GM21717 (cell line): ENCODE measurements around the gene SLC25A29.

Experiments used
- ATAC-seq: cut with Tn5 transposase; IDR thresholded peaks from one replicate; pipeline ENCODE4 v1.9.1; 2021; ENCODE audit warnings: mild to moderate bottlenecking, moderate library complexity; ENCODE audit not compliant: unreplicated experiment

SLC25A29 gene

DNA sequence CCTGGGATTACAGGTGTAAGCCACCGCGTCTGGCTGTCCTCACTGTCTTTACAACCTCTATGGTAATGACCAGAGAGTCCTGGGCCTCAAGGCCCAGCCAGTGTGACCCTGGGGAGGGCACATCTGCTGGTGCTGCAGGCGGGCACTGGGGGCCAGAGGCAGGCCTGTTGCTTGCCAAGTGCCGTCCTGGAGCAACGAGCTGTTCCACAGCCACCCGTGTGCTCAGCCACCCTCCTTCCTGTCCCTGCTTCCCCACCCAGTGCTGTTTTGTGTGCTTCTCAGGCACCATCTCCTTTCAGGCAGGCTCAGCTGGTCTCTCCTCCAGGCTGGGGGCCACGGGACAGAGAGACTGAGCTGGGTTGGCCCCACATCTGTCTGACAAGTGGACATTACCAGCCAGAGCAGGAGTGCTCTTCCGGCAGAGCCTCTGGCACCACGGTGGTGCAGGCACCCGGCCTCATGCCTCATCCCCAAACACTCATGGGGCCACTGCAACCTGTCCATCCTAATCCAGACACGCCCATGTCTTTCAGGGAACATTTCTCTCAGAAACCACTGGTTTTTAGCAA lies 25.9 kb upstream of the SLC25A29 start:
- no peak for ATAC-seq

DNA sequence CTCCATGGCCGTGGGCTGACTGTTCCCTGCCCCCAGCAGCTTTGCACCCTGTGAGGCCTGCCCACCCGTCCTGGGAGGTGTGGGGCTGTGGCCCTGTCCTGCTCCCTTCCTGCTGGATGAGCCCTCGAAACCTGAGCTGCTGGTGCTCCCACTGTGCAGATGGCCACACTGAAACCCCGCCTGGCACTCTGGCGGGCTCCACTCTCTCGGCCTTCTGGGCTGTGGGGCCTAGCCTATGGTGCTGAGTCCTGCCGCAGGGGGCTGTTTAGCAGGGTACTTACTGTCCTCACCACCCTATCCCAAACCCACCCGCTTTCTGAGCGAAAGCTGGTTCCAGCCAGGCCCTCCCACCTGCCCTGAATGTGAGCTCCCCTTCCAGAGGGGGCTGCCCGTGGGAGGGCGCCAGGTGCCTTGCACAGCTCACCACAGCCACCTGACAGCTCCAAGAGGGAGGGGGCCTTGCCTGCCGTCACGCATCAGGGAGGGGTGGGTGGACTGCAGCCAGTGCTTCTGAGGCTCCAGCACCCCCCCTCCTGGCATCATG lies 24.2 kb upstream of the SLC25A29 start:
- ATAC-seq: no peak

DNA sequence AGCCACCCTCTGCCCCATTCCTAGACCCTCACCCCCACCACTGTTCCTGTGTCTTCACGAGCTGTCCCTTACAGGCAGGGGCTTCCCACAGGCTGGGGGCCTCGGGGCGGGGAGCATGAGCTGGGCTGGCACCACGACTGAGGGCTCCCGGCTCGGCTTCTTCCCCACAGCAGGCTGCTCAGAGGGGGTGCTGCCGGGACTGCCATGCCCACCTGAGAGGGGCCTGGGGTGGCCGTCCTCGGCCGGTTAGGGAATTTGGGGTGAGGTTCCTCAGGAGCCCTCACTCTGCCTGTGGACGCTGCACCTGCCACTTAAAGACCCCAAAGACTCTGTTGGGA lies 23.7 kb upstream of the SLC25A29 start:
- ATAC-seq: no peak

DNA sequence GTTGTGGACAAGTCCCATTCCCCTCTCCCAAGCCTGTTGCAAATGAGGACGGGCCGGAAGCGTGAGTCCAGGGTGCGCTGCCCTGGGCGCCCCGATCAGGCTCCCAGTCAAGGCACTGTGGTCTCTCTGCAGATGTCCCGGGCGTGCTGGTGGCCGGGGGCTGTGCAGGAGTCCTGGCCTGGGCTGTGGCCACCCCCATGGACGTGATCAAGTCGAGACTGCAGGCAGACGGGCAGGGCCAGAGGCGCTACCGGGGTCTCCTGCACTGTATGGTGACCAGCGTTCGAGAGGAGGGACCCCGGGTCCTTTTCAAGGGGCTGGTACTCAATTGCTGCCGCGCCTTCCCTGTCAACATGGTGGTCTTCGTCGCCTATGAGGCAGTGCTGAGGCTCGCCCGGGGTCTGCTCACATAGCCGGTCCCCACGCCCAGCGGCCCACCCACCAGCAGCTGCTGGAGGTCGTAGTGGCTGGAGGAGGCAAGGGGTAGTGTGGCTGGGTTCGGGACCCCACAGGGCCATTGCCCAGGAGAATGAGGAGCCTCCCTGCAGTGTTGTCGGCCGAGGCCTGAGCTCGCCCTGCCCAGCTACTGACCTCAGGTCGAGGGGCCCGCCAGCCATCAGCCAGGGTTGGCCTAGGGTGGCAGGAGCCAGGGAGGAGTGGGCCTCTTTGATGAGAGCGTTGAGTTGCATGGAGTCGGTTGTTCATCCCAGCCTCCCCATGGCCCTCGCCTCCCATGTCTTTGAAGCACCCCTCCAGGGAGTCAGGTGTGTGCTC lies 23.2 kb upstream of the SLC25A29 start:
- ATAC-seq: no peak

DNA sequence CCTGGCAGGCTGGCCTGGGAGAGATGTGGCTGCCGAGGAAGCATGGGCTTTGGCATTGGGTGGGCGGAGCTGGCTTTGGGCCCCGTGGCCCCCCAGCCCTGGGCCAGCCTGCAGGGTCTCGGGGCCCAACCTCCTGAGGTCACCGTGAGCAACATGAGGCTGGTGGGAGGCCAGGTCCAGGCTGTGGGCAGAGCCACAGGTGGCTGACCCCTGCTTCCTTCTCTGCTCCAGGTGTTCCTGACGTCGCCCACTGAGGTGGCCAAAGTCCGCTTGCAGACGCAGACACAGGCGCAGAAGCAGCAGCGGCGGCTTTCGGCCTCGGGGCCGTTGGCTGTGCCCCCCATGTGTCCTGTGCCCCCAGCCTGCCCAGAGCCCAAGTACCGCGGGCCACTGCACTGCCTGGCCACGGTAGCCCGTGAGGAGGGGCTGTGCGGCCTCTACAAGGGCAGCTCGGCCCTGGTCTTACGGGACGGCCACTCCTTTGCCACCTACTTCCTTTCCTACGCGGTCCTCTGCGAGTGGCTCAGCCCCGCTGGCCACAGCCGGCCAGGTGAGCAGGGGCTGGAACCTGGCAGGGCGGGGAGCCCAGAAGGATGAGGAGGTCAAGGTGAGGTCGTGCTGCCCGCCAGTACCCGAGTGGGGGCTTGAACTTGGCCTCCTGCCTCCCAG lies 22.4 kb upstream of the SLC25A29 start:
- no peak for ATAC-seq

DNA sequence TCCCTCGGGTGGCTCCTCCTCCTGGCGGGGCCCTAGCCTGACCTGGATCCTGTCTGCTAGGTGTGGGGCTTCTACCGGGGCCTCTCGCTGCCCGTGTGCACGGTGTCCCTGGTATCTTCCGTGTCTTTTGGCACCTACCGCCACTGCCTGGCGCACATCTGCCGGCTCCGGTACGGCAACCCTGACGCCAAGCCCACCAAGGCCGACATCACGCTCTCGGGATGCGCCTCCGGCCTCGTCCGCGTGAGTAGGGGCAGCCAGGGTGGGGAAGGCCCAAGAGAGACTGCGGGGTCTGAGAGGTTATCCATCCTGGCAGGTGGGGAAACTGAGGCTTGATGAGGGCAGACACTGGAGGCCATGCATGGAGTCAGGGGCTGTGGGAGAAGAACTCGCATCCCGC lies 20.9 kb upstream of the SLC25A29 start:
- ATAC-seq: no peak

DNA sequence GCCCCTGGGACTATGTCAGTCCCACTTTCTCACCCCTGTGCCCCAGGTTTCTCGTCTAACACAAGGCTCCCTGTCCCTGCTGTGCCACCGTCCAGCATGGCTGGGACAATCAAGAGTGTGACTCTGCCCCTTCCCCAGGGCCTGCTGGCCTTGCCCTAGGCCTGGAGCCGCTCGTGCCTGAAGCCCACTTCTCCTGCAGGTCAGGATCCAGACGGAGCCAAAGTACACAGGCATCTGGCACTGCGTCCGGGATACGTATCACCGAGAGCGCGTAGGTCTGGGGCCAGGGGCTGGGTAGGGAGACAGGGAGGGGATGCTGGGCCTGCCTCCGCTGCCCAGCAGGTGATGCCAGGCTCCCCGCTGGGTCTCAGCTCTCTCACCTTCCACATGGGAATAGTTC lies 19.7 kb upstream of the SLC25A29 start:
- ATAC-seq: no peak

DNA sequence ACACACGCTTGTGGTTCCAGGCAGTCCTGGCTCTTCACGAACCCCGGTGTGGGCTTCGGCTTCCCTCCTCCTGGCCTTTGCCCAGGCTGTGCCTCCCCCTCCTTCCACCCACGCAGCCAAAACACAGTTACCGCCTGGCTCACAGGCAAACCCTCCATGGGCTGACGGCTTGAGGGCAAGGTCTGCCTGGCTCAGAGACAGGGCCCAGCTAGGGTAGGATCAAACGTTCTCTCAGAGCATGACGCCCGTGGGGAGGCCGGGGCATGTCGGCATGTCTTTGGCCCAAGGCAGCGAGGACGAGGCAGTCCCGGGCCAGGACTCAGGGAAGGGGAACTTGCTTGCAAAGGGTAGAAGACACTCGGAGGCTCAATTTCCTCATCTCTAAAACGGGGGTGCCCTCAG lies 19.0 kb upstream of the SLC25A29 start:
- ATAC-seq: no peak

DNA sequence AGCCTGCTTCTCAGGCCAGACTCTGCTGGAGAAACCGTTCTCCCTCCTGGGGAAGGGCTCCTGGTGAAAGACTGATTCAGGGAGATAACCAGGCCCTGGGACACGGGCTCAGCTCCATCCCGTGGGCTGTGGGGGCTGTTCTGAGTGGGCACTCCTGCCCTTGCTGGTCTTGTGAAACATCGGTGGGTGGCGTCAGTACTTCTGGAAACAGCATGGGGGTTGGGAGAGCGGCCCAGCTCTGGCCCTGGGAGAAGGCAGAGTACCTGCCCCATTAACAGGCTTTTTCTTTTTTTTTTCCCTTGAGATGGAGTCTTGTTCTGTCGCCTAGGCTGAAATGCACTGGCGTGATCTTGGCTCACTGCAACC lies 17.7 kb upstream of the SLC25A29 start:
- ATAC-seq: no peak

DNA sequence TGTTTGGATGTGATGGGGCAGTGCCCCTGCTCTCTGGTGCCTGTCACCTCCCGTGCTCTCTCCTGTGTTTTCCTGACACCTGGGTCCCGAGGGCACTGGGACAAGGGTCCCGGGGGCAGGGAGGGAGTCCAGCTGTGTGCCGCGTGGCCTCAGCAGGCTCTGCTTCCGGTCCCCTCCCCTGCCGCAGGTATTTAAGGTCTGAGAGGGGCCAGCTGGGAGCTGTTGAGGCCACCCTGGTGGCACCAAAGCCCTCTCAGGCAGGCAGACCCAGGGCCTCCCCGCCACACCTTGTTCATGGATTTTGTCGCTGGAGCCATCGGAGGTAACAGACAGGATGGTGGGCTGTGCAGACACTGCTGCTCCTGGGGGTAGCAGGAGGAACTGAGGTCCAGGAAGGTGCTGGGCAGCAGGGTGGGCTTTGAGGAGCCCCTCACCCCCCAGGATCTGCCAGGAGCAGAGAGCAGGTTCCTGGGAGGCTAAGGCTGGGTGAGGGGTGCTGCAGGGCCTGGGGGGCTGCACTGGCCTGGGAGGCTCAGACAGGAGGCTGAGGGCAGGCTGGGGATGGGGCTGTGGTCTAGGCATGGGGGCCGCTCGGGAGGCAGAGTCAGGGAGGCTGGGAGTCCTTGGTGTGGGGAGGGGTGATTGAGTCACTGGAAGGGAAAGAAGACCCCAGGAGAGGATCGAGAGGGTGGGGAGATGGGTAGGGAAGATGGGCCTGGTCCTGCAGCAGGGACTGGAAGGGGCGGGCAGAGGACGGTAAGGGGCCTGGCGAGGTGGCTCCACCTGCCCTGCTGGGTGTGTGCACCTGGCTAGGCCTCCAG lies 17.1 kb upstream of the SLC25A29 start, which contains the start of gene SLC25A47:
Gene SLC25A47, plus strand, starts transcription at position 219 of the 821 bp plus-strand sequence. Its CDS starts 76 bp downstream, at position 295.
- no peak for ATAC-seq

DNA sequence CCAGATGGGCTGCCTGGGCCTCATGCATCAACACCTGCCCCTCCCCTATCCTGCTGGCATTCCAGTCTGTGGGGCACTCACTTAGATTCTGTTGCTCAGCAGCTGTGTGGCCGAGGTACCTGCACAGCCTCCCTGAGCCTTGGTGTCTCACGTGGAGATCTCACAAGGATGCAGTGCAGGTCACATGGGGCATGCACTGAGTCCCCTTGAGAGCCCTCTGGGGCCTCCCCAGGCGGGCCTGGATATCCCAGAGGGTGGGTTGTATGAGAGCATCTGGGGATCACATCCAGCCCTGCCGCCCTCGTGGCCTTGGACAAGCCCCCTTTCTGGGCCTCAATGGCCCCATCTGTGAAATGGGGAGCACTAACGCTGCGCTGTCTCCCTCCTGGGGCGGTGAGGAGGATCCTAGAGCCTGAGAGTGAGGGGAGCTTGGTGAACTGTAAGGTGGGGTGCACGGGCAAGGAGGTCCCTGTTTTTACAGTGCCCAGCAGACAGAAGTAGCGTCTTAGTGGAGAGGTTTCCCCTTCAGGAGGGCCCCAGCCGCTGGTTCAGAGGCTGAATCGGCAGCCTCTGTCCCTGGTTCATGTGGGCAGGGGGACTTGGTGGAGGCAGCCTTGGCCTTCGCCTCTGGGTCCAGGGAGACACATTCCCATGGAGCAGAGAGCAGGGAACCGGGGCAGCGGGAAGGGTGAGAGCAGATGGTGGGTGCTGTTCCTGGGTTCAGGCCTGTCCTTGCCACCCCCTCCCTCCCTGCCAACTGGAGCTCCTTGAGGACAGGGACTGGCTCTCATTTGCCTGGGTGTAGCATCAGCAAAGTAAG lies 16.1 kb upstream of the SLC25A29 start:
- ATAC-seq: no peak

DNA sequence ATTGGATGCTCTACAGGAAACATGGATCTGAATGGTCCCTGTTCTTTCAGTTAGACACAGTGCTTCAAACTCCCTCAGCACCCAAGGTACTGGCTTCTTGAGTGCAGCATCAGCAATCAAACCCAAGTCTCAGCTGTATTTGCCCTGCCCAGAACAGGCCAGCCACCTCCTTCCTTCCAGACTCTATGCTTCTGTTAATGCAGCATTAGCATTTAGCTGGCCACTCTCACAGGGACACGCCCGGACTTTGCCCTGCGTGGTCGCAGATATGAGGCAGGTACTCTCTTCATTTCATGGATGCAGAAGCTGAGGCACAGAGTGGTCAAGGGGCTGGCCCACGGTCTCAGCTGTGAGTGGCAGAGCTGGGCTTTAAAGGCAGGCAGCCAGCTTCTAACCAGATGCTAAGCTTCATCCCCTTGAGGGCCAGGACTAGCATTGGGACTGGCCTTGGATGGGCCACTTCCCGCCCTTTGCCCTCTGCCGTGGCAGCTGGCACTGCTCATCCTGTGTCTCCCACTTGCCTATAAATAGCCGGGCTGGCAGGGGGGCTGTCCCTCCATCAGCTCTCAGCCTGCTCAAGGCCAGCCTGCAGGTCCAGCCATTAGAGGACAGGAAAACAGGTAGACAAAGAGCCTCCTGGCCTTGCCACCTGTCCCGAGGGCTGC lies 15.4 kb upstream of the SLC25A29 start:
- ATAC-seq: no peak

DNA sequence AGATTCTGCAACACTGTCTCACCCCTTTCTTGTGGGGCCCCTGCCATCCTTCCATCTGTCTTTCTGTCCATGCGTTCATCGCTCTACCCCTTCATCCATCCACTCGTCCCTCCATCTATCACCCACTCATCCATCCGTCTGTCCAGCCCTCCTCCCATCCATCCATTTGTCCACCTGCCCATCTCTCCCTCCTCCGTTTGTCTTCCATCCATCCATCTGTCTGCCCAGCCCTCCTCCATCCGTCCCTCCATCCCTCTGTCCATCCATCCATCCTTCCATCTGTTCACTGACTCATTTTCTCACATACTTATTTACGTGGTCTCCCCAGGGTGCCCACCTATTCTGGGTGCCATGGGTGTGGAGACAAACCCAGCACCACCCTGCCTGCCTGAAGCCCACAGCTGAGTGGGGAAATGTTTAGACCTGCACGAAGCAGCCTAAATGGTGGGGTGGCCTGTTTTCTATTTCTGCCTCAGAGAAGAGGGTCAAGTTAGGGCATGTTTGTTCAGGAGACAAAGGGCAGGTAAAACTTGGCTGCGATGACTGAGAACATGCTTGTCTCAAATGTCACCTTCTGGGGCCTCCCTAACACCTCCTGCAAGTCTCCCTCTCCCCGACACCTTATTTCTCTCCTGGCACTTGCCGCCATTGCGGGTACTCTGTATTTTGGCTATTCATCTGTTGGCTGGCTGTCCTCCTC lies 14.1 kb upstream of the SLC25A29 start:
- ATAC-seq: no peak

DNA sequence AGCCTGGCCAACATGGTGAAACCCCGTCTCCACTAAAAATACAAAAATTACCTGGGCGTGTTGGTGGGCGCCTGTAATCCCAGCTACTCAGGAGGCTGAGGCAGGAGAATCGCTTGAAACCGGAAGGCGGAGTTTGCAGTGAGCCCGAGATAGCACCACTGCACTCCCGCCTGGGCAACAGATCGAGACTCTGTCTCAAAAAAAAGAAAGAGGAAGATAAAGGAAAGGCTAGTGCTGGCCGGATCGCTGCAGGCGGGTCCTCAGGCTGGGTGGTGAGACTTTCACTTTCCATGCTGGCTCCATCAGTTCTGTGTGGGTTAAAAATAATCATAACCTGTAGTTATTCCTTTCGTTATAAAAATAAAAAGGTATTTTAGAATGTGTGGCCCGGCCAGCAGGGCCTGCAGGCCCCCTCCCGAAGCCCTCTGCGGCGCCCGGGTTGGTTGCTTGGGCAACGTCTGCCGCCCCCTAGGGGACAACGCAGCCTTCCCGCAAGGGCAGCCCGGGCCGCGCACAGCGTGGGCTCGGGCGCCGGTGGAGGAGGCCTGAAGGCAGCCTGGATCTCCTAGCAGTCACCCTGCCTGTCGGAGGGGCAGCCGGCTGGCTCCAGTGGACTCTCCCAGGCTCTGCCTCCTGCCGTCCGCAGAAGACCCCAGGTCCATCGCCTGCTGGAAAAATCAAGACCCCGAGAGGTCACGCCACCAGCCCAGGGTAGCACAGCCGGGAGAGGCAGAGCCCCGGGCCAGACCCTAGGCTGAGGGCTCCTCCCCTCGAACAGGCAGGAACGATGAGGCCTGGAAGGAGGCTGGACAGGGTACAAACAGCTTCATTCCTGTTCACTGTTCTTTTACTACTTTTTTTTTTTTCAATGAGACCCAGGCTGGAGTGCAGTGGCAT lies 11.9 kb upstream of the SLC25A29 start:
- ATAC-seq: peak; percentile 81

DNA sequence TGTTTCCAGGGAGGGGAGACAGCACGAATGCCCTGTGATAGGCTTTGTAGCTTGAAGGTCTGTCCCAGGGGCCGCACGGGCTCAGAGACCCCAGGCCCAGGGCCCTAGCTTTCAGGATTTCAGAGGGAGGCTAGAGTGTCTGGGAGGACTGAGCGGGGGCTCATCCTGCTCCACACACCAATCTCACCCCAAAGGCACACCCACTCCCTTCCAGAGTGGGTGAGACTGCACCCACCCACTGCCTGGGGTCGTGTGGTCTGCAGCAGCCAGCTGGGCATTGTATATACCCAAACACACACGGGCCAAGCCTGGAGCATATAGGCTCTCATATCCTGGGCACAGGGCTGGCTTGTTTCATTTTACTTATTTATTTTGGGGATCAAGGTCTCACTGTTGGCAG lies 11.1 kb upstream of the SLC25A29 start:
- no peak for ATAC-seq

DNA sequence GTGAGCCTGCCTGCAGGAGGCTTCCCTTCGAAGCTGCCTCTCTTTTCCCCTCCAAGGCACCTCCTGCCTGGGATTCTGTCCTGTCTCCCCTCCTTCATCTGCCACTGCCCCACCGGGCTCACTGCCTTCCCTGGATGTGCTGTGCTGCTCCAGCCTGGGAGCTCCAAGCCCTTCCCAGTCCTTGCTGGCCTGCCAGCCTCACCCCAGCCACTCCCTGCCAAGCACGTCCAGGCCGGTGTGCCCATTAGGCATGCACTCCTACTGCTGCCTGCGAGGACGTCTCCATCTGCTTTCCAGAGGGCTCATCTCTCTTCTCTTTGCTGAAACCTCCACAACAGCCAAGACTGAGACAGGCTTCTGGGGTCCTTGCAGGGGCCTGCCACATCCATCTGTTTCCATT lies 8.5 kb upstream of the SLC25A29 start:
- no peak for ATAC-seq

DNA sequence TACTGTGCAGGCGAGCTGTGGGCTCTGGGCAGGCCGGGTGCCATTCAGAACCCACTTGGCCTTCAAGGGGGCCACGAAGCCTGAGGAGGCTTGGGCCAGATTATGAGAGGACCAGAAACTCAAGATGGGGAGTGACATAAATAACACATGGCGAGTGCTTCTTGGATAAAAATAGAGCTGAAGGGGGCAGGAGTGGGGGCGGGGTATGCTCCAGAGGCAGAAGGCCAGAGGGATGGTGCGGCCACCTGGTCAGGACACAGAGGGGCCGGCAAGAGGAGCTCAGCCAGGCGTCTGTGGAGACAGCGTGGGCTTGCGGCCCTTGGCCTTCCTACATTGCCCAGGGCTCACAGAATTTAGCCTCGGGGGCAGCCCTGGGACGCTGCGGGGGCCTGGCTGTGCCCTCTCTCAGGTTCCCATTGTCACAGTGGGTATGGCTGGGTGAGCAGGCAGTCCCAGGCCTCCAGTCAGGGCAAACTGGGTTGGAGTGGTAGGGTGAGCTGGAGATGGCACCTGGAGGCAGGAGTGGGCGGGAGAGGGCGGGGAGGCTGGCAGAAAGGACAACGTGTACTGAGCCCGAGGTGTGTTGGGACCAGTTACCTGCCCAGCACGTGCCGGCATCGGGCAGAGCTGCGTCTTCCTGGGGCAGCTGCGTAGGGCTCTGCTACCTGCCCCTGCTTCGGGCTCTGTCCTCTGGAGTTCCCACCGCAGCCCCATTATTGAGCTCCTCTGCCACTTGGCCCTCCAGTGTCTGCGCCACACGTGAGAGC lies 7.4 kb upstream of the SLC25A29 start:
- no peak for ATAC-seq
